Keratinocyte (primary cell): ENCODE measurements around the gene ABCC9. TPM values are rescaled to one million over a fixed set of nuclear protein-coding genes. Genes with fewer than 3 reads are reported as not detected.

Experiments used
- DNase-seq: peaks from one replicate; pipeline ENCODE4 v3.0.0-alpha.2; 2011; ENCODE audit warnings: low read depth, missing footprints, low spot score
- FAIRE-seq: peaks from 2 replicates; lab custom pipeline; 2011; peaks lifted over from hg19 to GRCh38; lab: Jason Lieb, UNC
- H2AFZ ChIP-seq: 2 replicates; pipeline ENCODE4 v1.6.0; 2012; ENCODE audit warnings: low read length, control low read depth, inconsistent platforms; ENCODE audit not compliant: control insufficient read depth
- H3K27ac ChIP-seq: 2 replicates; pipeline ENCODE4 v1.5.1; 2011; ENCODE audit warnings: low read length; ENCODE audit not compliant: control insufficient read depth, insufficient read depth
- H3K27me3 ChIP-seq: 3 replicates; pipeline ENCODE4 v1.6.0; 2011; ENCODE audit warnings: low read length; ENCODE audit not compliant: control insufficient read depth, insufficient read depth; ENCODE audit errors: extremely low read depth
- H3K36me3 ChIP-seq, 2 experiments: 2 replicates in 1 of 2; 3 replicates in 1 of 2; pipeline ENCODE4 v1.5.1; 2011; ENCODE audit warnings: low read length in 2 of 2, mild to moderate bottlenecking in 1 of 2; ENCODE audit not compliant: control insufficient read depth in 2 of 2, insufficient read depth in 2 of 2; ENCODE audit errors: extremely low read depth in 1 of 2
- H3K4me1 ChIP-seq: 3 replicates; pipeline ENCODE4 v1.5.1; 2011; ENCODE audit warnings: low read length; ENCODE audit not compliant: control insufficient read depth, insufficient read depth; ENCODE audit errors: extremely low read depth
- H3K4me2 ChIP-seq: 3 replicates; pipeline ENCODE4 v1.6.0; 2011; ENCODE audit warnings: low read depth, low read length; ENCODE audit not compliant: control insufficient read depth, insufficient read depth; ENCODE audit errors: extremely low read depth
- H3K4me3 ChIP-seq, 3 experiments: fragments of 200-600 bp in 1 of 3; sonication (generic) in 1 of 3; 2 replicates in 2 of 3; 3 replicates in 1 of 3; pipeline ENCODE4 v1.5.1; 2011 to 2016; ENCODE audit warnings: low read length in 3 of 3, mild to moderate bottlenecking in 3 of 3, control low read depth in 2 of 3, inconsistent platforms in 1 of 3, low read depth in 1 of 3, mixed read lengths in 1 of 3, mixed run types in 1 of 3, moderate library complexity in 1 of 3; ENCODE audit not compliant: control insufficient read depth in 2 of 3, insufficient read depth in 2 of 3; ENCODE audit errors: extremely low read depth in 1 of 3
- H3K79me2 ChIP-seq: 2 replicates; pipeline ENCODE4 v1.6.0; 2012; ENCODE audit warnings: low read length; ENCODE audit not compliant: control insufficient read depth, insufficient read depth
- H3K9ac ChIP-seq: 3 replicates; pipeline ENCODE4 v1.6.0; 2011; ENCODE audit warnings: low read length; ENCODE audit not compliant: control insufficient read depth, insufficient read depth; ENCODE audit errors: extremely low read depth
- H3K9me1 ChIP-seq: 3 replicates; pipeline ENCODE4 v1.6.0; 2011; ENCODE audit warnings: low read length; ENCODE audit not compliant: control insufficient read depth, insufficient read depth; ENCODE audit errors: extremely low read depth
- H3K9me3 ChIP-seq: 2 replicates; pipeline ENCODE4 v1.5.1; 2012; ENCODE audit warnings: low read depth, low read length; ENCODE audit not compliant: control insufficient read depth
- H4K20me1 ChIP-seq: 3 replicates; pipeline ENCODE4 v1.6.0; 2011; ENCODE audit warnings: low read length; ENCODE audit not compliant: control insufficient read depth, insufficient read depth; ENCODE audit errors: extremely low read depth
- CTCF ChIP-seq, 3 experiments: IDR thresholded peaks in 1 of 3; conservative IDR thresholded peaks in 1 of 3; optimal IDR thresholded peaks in 1 of 3; 2 replicates in 2 of 3; 3 replicates in 1 of 3; pipeline versions ENCODE3 to v1.5.1; 2011; ENCODE audit warnings: low read length in 3 of 3, mild to moderate bottlenecking in 3 of 3, moderate library complexity in 2 of 3, control low read depth in 1 of 3, inconsistent platforms in 1 of 3; ENCODE audit not compliant: insufficient read depth in 2 of 3; ENCODE audit errors: extremely low read depth in 1 of 3
- EZH2 ChIP-seq: IDR thresholded peaks from one replicate; pipeline ENCODE4 v1.6.1; 2012; ENCODE audit warnings: inconsistent platforms, mild to moderate bottlenecking, low read length, moderate library complexity
- dilution Hi-C: fragments of 300-500 bp; cut with MboI; formaldehyde crosslinking; loops from one replicate; pipeline ENCODE4 v1.7.0; 2020; ENCODE audit warnings: low sequenced_read_pairs; ENCODE audit not compliant: extremely low pct_ligation_motif_present
- polyA plus RNA-seq, 5 experiments: library from polyadenylated mRNA; depleted of rRNA in 3 of 5; stranded (reverse) in 3 of 5; stranded (forward) in 1 of 5; unstranded in 1 of 5; fragments of >200 nt; gene quantifications; 1 replicate in 1 of 5; 2 replicates in 3 of 5; 3 replicates in 1 of 5; pipeline versions ENCODE4 v1.2.1 to v1.2.3, GENCODE V29; 2011 to 2012; ENCODE audit warnings: missing spikeins in 2 of 5, low read depth in 1 of 5, low replicate concordance in 1 of 5

The ABCC9 gene
- polyA plus RNA-seq, 1 donor (not counting 4 experiments of a cell fraction or from before 2014, with no cell fraction given) = not detected

- FAIRE-seq = no peak
- no peaks in the 10 kb centered on the region for H4K20me1 ChIP-seq
- dilution Hi-C loops = no loop called here
- DNase-seq = no peak
- H3K4me3 ChIP-seq = no peak overlapping the region
- no peaks in the 10 kb centered on the region for H3K4me1 ChIP-seq
- H3K79me2 ChIP-seq = no peaks in the 10 kb centered on the region
- H3K9me1 ChIP-seq = no peaks in the 10 kb centered on the region
- no peak overlapping the region for H2AFZ ChIP-seq
- no peak for TF ChIP-seq EZH2
- TF ChIP-seq CTCF (optimal IDR thresholded peaks at IDR 0.05 in 1 of 3, IDR thresholded peaks at IDR 0.05 in 1 of 3, conservative IDR thresholded peaks at IDR 0.05 in 1 of 3; ENCODE audit: extremely low read depth in 1 of 3, insufficient read depth in 2 of 3, low read length in 3 of 3) = no peak
- H3K27ac ChIP-seq = no peak overlapping the region
- no peak overlapping the region for H3K4me2 ChIP-seq
- no peak overlapping the region for H3K9ac ChIP-seq
- no peaks in the 10 kb centered on the region for H3K36me3 ChIP-seq
- H3K27me3 ChIP-seq = no peaks in the 10 kb centered on the region
- no peaks in the 10 kb centered on the region for H3K9me3 ChIP-seq
Measured at GRCh38 chr12:21950649-21951048, 9.4 kb upstream of the ABCC9 start.

- FAIRE-seq = no peak
- Histone ChIP-seq H3K4me2 (no peak overlapping the region), H4K20me1 (no peaks in the 10 kb centered on the region), H3K9ac (no peak overlapping the region), H3K4me3 (no peak overlapping the region), H3K79me2 (no peaks in the 10 kb centered on the region), H3K4me1 (no peaks in the 10 kb centered on the region), H3K27ac (no peak overlapping the region), H3K27me3 (no peaks in the 10 kb centered on the region), H3K9me1 (no peaks in the 10 kb centered on the region), H3K9me3 (no peaks in the 10 kb centered on the region), H2AFZ (no peak overlapping the region), H3K36me3 (no peaks in the 10 kb centered on the region)
- dilution Hi-C loops = no loop called here
- no peak for TF ChIP-seq CTCF (optimal IDR thresholded peaks at IDR 0.05 in 1 of 3, IDR thresholded peaks at IDR 0.05 in 1 of 3, conservative IDR thresholded peaks at IDR 0.05 in 1 of 3; ENCODE audit: extremely low read depth in 1 of 3, insufficient read depth in 2 of 3, low read length in 3 of 3)
- no peak for DNase-seq
Measured at GRCh38 chr12:21949036-21949435, 7.8 kb upstream of the ABCC9 start.
